ENCODE results near the gene DPP9. TPM values are rescaled to one million over a fixed set of nuclear protein-coding genes. Genes with fewer than 3 reads are reported as not detected.
A peak's percentile ranks its signal among the peaks of the same experiment; 100 is the strongest.
"Not testable (repeated sequence)": the region's sequence is repeated elsewhere in the genome, so short reads cannot be mapped to it uniquely, and the experiment has no call there.

The DPP9 gene
- polyA plus RNA-seq (ENCODE audit: insufficient read length), result 25.9 TPM
- long read RNA-seq, donor 1, full-length matches to known transcripts, result 3 of 3 reads
- long read RNA-seq, donor 1, partial matches to known transcripts, result 0 of 3 reads
- long read RNA-seq, donor 1, other reads (novel, unspliced or antisense), result 0 of 3 reads
- long read RNA-seq, donor 2, result 0 reads
- long read RNA-seq, donor 3, result 0 reads
- long read RNA-seq, donor 4, result 0 reads
- long read RNA-seq, donor 5, full-length matches to known transcripts, result 1 of 1 reads
- long read RNA-seq, donor 5, partial matches to known transcripts, result 0 of 1 reads
- long read RNA-seq, donor 5, other reads (novel, unspliced or antisense), result 0 of 1 reads
- long read RNA-seq, donor 6, full-length matches to known transcripts, result 3 of 3 reads
- long read RNA-seq, donor 6, partial matches to known transcripts, result 0 of 3 reads
- long read RNA-seq, donor 6, other reads (novel, unspliced or antisense), result 0 of 3 reads
- long read RNA-seq, donor 7, result 0 reads
- long read RNA-seq, donor 8, result 0 reads

DNA sequence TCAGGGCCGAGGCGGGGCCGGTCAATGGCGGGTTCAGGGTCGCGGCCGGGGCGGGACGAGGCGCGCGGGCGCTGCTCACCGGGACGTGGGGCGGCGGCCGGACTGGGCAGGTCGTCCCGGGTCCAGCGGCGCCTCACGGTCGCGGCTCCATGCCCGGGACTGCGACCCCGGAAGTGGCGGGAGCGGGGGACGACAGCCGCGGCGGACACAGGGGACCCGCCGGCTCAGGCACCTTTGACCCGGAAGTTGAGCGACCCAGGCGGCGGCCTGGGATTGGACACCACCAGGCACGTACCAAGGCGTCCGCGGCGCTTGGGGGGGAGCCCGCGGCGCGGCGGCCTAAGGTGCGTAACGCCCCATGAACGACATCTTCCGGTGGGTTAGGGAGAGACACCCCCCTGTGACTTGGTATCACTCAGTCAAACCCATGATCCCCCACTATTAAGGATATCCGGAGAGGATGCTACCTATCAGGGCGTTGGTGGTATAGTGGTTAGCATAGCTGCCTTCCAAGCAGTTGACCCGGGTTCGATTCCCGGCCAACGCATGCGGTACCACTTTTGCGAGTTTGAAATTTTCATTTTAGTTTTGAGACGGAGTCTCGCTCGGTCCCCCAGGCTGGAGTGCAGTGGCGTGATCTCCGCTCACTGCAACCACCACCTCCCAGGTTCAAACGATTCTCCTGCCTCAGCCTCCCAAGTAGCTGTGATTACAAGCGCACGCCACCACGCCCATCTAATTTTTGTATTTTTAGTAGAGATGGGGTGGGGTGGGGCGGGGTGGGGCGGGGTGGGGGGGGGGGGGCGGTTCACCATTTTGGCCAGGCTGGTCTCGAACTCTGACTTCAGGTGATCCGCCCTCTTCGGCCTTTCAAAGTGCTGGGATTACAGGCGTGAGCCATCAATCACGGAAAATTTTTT, at the start of gene DPP9:
Gene DPP9, minus strand, starts transcription at position 248 of the 920 bp plus-strand sequence. CDS start 3,936 bp downstream, outside the sequence.
- peak; percentile 98 for DNase-seq

DNA sequence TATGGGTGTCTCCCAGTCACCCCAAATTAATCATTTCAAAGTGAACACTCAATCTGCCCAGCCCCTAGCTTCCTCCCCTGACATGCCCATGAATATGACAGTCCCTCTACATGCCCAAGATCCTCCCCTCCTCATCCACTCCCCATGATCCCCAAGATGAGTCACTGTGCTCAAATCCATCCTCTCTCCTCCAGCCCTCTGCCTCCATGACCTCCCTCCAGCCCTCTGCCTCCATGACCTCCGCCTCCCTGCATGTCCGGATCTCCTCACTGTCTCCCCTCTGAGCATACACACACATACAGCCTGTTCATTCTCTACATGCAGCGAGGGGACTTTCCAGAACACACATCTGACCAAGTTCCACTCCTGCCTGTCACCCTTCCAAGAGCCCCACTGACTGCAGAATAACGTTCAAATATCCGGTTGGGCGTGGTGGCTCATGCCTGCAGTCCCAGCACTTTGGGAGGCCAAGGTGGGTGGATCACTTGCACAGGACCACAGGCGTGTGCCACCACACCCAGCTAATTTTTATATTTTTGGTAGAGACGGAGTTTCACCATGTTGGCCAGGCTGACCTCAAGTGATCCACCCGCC, 49.5 kb upstream of the DPP9 start:
- DNase-seq, result no peak

DNA sequence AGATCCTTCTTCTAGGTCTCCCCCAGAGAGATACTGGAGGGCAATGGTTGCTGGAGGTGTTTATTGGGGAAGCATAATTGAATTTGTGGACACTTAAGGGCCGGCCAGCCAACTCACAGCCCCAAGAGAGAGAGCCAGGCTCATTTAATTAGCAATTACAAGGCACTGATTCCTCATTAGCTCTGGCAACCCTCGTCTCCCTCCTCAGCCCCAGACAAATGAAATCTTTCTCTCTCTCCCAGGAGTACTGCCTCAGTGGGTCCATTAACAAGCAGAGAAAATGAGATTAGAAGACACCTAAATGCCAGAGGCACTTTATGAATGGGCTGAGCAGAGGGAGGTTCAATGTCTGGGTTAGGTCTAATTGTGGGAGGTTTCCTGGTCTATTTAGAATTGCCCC, 48.9 kb upstream of the DPP9 start:
- no peak for DNase-seq

DNA sequence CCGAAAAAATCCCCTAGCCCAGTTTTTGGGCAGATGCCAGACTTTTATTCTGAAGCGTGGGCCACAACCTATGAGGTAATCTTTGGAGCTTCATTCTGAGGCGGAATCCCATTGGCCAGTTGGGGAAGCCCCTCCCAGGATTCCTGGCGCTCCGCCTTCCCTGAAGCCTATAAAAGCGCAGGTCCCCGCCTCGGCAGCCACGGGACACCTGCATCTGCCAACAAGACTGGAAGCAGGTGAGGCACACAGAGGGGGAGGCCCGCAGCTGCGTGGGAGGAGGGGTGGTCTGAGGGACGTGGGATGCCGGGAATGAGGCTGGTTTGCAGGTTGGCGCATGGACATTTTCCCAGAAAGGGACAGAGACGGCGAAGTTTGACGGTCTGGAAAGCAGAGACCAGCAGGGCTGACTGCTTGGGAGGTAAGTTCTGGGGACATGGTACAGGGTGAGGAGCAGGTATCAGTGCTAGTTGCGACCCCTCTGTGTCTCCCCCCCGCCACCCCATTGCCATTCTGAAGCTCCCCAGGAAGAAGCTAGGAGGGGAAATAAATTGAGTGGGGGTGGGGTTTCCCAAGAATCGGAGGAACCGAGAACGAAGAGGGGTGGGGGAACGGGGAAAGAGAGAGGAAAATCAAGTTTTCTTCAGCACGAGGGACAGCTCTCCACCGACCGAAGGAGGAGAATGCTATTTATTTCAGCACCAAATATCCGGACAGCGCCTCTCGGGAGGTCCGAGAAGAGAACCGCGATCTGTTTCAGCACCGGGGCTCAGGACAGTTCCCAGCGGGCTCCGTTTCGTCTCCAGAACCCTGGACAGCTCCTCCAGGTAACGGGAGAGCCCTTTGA, 45.5 kb upstream of the DPP9 start:
- peak; percentile 96 for DNase-seq

DNA sequence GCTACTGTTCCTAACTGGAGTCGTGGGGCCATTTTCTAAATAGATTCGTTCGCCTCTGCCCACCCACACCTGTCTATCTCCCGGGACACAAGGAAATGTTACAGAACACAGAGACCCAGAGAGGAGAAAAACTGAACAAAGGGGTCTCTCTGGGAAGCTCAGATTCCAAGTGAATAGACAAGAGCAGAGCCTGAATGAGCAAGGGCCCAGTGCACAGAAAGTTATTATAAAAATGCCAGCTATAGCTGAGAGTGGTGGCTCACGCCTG, 40.7 kb upstream of the DPP9 start:
- DNase-seq, result no peak

DNA sequence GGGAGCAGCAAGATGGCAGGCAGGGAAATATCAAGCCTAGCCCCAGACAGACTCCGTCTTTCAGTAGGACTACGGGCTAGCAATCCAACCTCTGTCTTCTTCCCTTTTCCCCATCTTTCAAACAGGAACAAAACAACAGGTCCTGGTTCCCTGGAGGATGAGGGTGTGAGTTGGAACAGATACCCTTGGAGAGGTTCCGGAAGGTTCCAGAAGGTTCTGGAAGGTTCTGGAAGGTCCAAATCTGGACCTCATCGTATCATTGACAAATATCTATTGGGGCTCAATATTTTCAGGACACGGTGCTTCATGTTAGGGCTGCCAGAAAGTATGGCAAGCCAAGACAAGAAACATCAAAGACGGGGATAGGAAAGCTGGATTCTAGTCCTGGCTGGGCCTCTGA, 39.4 kb upstream of the DPP9 start:
- DNase-seq, result no peak

DNA sequence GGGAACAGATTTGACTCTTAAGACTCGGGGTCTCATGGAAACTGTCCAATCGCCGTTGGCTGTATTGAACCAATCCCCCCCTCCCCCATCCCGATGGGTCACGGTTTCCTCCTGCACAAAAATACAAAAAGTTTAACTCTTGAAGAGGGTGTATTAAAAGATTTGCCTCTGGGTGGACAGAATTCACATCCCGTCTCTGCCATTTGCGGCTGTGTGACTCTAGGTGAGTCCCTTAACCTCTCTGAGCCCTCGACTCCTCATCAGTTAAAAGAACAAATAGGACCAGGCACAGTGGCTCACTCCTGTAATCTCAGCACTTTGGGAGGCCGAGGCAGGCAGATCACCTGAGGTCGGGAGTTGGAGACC, 36.6 kb upstream of the DPP9 start:
- DNase-seq, result no peak

DNA sequence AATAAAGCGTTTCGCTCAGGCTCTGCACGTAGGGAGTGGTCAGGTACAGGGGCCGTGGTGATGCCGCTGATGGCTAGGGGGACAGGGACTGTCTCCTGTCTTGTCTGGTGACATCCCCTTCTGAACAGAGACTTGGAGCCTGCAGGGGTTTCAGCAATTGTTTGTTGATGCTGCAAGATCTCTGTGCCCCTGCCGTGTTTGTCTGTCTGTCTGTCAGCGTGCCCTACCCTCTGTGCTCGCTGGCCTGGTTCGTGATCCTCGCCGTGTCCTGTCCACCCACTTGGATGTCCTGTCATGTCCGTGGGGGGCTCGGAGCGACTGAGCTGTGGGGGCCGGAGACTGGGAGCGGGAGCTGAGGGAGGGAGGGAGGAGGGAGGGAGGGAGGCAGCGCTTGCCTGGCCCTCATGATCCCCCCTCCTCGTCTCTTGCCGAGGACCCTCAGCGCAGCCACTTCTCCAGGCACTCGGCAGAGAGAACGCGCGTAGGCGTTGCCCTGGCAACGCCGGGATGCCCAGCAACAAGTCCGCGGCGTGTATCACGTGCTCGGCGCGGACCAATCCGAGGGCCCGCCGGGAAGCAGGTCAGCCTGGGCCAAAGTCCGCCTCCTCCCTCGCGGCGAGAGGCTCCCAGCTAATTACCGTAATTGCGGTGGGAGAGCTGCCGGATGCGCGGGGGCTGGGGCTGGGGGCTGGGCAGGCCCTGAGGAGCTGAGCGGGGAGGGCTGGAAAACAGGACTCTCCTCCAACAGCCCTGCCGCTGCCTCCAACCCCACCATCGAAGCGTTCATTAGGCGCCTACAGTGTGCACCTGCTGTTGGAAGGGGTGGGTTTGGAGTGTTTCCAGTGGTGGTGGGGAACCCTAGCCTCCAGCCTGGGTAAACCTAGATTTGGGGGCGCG, 36.0 kb upstream of the DPP9 start:
- peak; percentile 93 for DNase-seq

DNA sequence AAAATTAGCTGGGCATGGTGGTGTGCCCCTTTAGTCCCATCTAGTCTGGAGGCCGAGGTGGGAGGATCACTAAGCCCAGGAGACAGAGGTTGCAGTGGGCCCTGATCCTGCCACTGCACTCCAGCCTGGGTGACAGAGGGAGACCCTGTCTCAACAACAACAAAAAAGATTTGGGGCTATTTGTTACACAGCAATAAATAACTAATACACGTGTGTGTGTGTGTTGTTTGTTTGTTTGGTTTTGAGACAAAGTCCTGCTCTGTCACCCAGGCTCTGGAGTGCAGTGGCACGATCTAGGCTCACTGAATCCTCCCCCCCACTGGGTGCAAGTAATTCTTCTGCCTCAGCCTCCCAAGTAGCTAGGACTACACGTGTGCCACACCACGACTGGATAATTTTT, 35.0 kb upstream of the DPP9 start:
- no peak for DNase-seq

DNA sequence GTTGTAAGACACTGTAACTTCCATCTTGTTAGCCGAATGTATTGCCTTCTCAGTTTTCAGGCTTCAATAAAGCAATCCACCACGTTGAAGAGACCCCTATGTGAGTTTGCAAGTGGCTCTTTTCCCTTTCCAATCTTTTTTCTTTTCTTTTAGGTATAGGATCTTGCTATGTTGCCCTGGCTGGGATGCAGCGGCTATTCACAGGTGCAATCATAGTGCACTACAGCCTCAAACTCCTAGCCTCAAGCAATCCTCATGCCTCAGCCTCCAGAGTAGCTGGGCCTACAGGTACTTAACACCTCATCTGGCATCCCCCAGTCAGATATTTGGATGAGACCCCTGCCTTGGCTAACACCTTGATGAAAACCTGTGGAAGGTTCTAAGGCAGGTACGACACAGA, 34.4 kb upstream of the DPP9 start:
- DNase-seq, result no peak

DNA sequence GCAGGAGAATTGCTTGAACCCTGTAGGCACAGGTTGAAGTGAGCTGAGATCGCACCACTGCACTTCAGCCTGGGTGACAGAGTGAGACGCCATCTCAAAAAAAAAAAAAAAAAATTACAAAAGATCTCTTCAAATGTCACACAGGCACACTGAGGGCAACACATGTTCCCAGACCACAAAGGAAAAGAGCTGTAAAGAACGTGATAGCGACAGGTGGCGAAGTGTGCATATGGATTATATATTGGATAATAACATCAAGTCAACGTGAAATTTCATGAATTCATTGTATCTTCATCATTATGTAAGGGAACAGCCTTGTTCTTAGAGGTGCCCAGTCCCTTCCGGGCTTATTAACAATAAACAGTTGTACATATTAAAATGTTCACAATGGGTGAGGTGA, 31.8 kb upstream of the DPP9 start:
- no peak for DNase-seq

DNA sequence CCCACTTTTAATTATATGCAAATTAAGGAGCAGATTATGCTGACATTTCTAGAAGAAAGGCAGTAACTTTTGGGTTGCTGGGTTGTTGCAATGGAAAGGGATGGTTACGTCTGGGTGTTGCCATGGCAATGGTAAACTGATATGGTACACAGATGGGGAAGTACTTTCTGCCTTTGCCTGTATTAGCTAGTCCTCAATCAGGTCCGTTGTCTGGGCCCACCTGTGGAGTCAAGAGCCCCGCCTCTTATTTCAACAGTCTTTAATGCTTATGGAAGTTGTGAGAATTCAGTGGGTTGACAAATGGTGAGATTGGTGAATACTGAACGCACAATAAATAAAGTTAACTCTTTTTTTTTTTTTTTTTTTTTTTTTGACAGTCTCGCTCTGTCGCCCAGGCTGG, 30.6 kb upstream of the DPP9 start:
- no peak for DNase-seq

DNA sequence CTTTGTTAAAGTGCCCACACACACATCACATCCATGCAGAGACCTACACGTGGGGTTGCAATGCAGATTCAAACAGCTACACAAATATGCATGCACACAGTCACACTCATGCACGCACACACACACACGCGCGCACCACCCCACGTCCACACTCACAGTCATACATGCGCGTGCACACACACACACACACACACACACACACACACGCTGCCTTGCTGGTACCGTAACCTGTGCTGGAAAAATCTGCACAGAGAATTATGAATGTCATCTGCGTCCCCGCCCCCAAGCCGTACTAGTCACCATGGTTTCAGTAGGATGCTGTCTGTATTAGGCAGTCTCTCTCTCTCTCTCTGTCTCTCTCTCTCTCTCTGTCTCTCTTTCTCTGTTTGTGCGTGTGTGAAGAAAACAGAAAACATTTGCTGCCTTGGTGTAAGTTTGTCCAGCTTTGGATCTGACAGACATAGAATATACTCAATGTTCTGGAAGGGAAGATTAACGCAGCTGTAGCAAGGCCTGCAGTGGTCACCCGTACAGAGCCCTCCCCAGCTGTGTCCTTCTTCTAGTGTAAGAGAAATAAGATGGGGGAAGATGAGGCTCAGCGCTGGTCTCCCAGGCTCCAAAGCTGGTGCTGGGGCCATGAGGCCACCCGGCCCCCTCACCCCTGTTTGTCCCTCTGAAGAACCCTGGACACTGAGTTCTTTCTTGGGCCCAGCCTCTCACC, 26.4 kb upstream of the DPP9 start:
- DNase-seq, result no peak

DNA sequence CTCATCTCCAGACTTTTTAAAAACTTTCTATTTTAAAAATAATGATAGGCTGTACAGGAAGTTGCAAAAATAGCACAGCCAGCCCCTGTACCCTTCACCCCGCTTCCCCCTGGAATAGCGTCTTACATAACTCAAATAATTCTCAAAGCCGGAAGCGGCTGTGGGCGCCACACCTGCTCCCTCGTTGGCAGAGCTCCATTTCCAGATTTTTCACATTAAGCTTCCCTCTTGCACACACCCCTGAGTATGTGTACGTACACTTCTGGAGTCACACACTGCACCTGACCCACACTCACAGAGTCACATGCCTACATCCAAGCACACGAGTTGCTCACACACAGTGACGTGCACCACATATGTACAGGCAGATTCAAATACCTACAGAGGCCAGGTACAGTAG, 24.9 kb upstream of the DPP9 start:
- DNase-seq, result no peak

DNA sequence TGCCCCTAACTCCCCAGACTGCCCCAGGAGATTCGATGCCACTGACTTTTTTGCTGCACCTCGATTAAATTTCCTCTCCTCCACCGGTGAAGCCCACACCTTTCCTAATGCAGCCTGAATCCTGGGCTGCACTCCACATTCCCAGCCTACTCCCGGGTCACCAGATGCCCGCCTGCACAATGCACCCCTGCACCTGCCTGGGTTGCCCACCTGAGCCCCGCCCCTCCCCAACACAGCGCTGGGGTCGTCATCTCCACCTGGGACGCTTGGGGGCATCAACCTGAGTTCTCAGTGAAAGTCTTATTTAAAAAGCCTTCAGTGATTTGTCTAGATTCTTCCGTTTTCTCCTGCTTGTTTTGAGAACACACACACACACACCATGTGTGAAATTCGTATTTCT, 24.5 kb upstream of the DPP9 start:
- no peak for DNase-seq

DNA sequence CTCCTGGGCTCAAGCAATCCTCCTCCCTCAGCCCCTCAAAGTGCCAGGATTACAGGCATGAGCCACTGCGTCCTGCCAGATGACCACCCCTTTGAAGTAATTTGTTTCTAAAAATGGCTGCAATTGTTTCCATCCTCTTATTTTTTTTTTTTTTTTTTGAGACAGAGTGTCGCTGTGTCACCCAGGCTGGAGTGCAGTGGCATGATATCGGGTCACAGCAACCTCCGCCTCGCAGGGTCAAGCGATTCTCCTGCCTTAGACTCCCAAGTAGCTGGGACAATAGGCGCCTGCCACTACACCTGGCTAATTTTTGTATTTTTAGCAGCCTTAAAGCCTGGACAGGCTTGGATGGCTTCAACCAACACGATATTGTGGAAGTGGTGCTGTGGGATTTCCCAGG, 22.3 kb upstream of the DPP9 start:
- no peak for DNase-seq

DNA sequence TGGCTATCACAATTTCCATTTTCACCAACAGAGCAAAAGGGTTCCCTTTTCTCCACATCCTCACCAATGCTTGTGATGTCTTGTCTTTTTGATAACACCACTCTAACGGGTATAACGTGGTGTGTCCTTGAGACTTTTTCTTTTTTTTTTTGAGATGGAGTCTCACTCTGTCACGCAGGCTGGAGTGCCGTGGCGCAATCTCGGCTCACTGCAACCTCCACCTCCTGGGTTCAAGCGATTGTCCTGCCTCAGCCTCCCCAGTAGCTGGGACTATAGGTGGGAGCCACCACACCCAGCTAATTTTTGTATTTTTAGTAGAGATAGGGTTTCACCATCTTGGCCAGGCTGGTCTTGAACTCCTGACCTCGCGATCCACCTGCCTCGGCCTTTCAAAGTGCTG, 21.5 kb upstream of the DPP9 start:
- DNase-seq, result not testable (repeated sequence)

DNA sequence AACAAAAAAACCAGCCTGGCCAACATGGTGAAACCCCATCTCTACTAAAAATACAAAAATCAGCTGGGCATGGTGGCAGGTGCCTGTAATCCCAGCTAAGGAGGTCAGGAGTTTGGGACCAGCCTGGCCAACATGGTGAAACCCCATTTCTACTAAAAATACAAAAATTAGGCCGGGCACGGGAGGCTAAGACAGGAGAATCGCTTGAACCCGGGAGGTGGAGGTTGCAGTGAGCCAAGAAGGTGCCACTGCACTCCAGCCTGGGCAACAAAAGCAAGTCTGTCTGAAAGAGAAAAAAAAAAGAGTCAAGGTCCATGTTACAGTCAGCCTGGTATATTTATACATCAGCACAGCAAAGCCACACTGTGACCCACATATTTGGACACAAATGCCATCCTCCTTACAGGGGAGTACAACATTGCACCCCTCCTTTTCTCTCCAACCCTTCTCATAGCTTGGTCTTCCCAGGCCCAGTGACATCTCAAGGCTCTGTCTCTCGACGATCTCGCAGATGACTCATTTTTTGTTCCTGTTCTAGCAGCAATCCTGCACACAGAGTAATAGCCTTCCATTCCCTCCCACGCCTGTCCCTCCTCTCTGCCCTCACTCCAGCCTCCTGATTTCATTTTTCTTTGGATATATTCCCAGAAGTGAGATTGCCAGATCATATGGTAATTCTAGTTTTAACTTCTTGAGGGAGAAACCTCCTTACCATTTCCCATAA, 21.0 kb upstream of the DPP9 start:
- DNase-seq, result no peak
